GM19025 (cell line): ENCODE data around the gene ALDH3B2.
"Not testable (repeated sequence)": the region's sequence is repeated elsewhere in the genome, so short reads cannot be mapped to it uniquely, and the experiment has no call there.

Source experiments
- ATAC-seq: cut with Tn5 transposase; IDR thresholded peaks from one replicate; pipeline ENCODE4 v1.9.1; 2021; ENCODE audit warnings: mild to moderate bottlenecking, low read depth, moderate library complexity; ENCODE audit not compliant: unreplicated experiment

The ALDH3B2 gene

GRCh38 chr11:67687986-67688385 is 13.6 kb upstream of the ALDH3B2 start:
- no peak for ATAC-seq

GRCh38 chr11:67685641-67686332 is 11.4 kb upstream of the ALDH3B2 start:
- not testable (repeated sequence) for ATAC-seq

GRCh38 chr11:67682126-67683034 is 8.0 kb upstream of the ALDH3B2 start:
- ATAC-seq: not testable (repeated sequence)

- no peak for ATAC-seq
Observed at GRCh38 chr11:67680696-67681470, 6.5 kb upstream of the ALDH3B2 start.

- no peak for ATAC-seq
Observed at GRCh38 chr11:67675058-67675747, 780 bp upstream of the ALDH3B2 start.

GRCh38 chr11:67673902-67674301 is 521 bp downstream of the ALDH3B2 start:
- no peak for ATAC-seq

GRCh38 chr11:67673358-67673757 is 1.1 kb downstream of the ALDH3B2 start:
- no peak for ATAC-seq

GRCh38 chr11:67671211-67671520 is 3.3 kb downstream of the ALDH3B2 start:
- no peak for ATAC-seq

- ATAC-seq: no peak
Observed at GRCh38 chr11:67670316-67671210, 3.9 kb downstream of the ALDH3B2 start.

GRCh38 chr11:67668192-67668551 is 6.3 kb downstream of the ALDH3B2 start:
- ATAC-seq: no peak

- no peak for ATAC-seq
Observed at GRCh38 chr11:67667490-67668191, 6.8 kb downstream of the ALDH3B2 start.

GRCh38 chr11:67666676-67667489 is 7.5 kb downstream of the ALDH3B2 start:
- no peak for ATAC-seq

GRCh38 chr11:67666303-67666645 is 8.1 kb downstream of the ALDH3B2 start:
- no peak for ATAC-seq

- no peak for ATAC-seq
Observed at GRCh38 chr11:67665541-67666302, 8.7 kb downstream of the ALDH3B2 start.

- no peak for ATAC-seq
Observed at GRCh38 chr11:67664696-67665540, 9.5 kb downstream of the ALDH3B2 start.

GRCh38 chr11:67664213-67664585 is 10.2 kb downstream of the ALDH3B2 start:
- no peak for ATAC-seq
